Activated T-cell treated with anti-CD3 and anti-CD28 coated beads, Interleukin-2, amount 50 U/mL, for 48 hours (primary cell): ENCODE data around the gene MAMDC2.
A peak's percentile ranks its signal among the peaks of the same experiment; 100 is the strongest.
"Not testable (repeated sequence)": the region's sequence is repeated elsewhere in the genome, so short reads cannot be mapped to it uniquely, and the experiment has no call there.

Experiments used
- DNase-seq, 2 experiments: peaks; one replicate each; pipeline ENCODE4 v3.0.0-alpha.2; 2020

MAMDC2 gene

GRCh38 chr9:70038171-70038621 lies 5.5 kb upstream of the MAMDC2 start:
- DNase-seq: not testable (repeated sequence)

- no peak for DNase-seq
Observed at GRCh38 chr9:70040376-70040903, 3.2 kb upstream of the MAMDC2 start.

GRCh38 chr9:70042461-70043215 lies 1.0 kb upstream of the MAMDC2 start:
- no peak for DNase-seq

GRCh38 chr9:70043285-70043684 lies 363 bp upstream of the MAMDC2 start:
- no peak for DNase-seq

GRCh38 chr9:70044490-70045307 lies 1.1 kb downstream of the MAMDC2 start:
- DNase-seq: peak; percentile 21 to 23

- DNase-seq: no peak
Observed at GRCh38 chr9:70045452-70045851, 1.8 kb downstream of the MAMDC2 start.

GRCh38 chr9:70046274-70047070 lies 2.8 kb downstream of the MAMDC2 start:
- no peak for DNase-seq

- DNase-seq: no peak
Observed at GRCh38 chr9:70049236-70049635, 5.6 kb downstream of the MAMDC2 start.

- no peak for DNase-seq
Observed at GRCh38 chr9:70049672-70050271, 6.1 kb downstream of the MAMDC2 start.

- DNase-seq: no peak
Observed at GRCh38 chr9:70052768-70053167, 9.1 kb downstream of the MAMDC2 start.

GRCh38 chr9:70053864-70054263 lies 10.2 kb downstream of the MAMDC2 start:
- DNase-seq: no peak

GRCh38 chr9:70054521-70054920 lies 10.9 kb downstream of the MAMDC2 start:
- no peak for DNase-seq

GRCh38 chr9:70055406-70056210 lies 12.0 kb downstream of the MAMDC2 start:
- no peak for DNase-seq

GRCh38 chr9:70056211-70056944 lies 12.7 kb downstream of the MAMDC2 start:
- DNase-seq: no peak

GRCh38 chr9:70058569-70059116 lies 15.0 kb downstream of the MAMDC2 start:
- no peak for DNase-seq

GRCh38 chr9:70060148-70060882 lies 16.7 kb downstream of the MAMDC2 start:
- no peak for DNase-seq

GRCh38 chr9:70060883-70061507 lies 17.3 kb downstream of the MAMDC2 start:
- no peak for DNase-seq

GRCh38 chr9:70061776-70062175 lies 18.1 kb downstream of the MAMDC2 start:
- DNase-seq: no peak

GRCh38 chr9:70064496-70064895 lies 20.8 kb downstream of the MAMDC2 start:
- no peak for DNase-seq
